ENCODE data around the gene COL13A1. TPM values are rescaled to one million over a fixed set of nuclear protein-coding genes. Genes with fewer than 3 reads are reported as not detected.

COL13A1 gene
- total and polyA plus RNA-seq, 2 of the 8 experiments (the other 6 are each of a cell fraction or from before 2014, with no cell fraction given), result 2.6 to 5.2 TPM

DNA sequence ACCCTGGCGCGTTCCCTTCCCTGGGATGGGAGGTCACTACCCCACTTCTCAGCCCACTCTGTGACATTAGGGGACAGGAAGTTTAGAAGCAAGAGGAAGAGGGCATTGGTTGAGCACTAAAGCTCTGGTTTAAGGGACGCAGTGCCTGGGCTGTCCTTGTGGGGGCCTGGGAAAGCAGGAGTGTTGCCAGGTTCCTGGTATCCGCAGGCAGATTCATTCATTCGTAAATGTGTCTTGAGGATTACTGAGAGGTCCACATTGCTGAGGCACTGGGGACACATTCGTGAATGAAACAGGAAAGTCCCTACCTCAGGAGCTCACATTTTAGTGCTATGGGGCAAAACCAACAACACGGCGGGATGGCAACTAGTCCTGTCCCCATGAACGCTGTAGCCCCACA lies 69.4 kb downstream of the COL13A1 start (continued):
- TF ChIP-seq NRF1 (IDR thresholded peaks at IDR 0.05; ENCODE audit: low read depth, low read length) (no peak), YY1 (IDR thresholded peaks at IDR 0.05; ENCODE audit: low read depth, low read length) (no peak)

Measured in H1 (cell line).